ENCODE data around the gene DERL2.
A peak's percentile ranks its signal among the peaks of the same experiment; 100 is the strongest.

DERL2 gene

DNA sequence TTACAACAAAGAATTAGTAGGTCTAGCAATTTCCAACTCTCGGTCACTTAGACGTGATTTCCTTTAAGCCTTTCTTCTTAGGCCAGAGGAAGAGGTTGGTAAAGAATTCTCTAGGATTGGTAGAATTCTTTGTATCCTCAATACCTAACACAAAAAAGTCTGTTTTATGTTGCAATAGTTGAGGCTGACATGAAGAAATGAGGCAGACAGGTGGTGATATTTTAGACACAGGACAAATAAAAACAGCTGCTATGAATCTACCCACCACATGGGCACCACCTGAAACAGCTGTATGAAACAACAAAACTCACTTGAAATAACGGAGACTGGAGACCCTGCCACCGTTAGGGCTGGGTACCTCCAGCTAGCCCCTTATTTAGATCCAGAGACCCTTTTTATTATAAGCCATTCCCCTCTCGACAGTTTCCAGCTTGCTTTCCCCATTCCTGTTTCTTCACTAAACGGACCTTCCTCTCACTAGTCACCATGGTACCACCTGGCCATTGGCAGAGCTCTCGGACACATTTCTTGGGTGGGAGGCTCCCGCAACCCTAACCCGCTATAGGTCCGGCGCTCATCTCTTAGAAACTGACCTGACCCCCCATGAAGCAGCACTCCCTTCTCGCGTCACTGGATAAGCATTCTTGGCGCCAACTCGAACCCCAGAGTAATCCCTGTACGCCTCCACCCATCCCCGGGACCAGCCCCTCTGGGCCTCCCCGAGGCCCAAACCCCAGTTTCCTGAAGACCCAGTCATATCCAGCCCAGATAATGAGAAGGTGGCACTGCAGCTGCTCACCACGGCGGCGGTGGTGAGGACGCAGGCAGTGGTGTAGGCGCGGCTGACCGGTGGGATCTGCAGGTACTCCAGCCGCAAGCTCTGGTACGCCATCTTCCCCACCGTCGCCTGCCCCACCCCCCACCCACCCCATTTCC lies at the start of gene DERL2:
Gene DERL2 (minus strand): TSS at position 909 of the 936 bp plus-strand sequence. CDS start 17 bp downstream, at position 892.
- no peak for DNase-seq

DNA sequence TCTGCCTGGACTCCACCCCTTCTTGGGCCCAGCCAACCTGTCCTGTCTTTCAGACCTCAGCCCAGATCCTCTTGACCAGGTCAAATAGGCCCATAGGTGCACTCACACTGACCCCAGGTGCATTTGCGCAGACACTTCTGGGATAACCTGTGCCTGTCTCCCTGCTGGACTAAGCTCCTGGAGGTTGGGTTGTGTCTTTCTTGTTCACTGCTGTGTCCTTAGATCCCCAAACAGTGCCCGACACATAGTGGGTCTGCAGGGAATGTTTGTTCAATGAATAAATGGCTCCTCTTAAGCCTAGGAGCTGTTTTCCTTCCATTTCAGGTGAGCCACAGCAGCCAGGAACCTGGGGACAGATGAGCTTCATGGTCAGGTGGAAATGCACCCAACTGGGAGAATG lies 49.5 kb upstream of the DERL2 start:
- DNase-seq = no peak

DNA sequence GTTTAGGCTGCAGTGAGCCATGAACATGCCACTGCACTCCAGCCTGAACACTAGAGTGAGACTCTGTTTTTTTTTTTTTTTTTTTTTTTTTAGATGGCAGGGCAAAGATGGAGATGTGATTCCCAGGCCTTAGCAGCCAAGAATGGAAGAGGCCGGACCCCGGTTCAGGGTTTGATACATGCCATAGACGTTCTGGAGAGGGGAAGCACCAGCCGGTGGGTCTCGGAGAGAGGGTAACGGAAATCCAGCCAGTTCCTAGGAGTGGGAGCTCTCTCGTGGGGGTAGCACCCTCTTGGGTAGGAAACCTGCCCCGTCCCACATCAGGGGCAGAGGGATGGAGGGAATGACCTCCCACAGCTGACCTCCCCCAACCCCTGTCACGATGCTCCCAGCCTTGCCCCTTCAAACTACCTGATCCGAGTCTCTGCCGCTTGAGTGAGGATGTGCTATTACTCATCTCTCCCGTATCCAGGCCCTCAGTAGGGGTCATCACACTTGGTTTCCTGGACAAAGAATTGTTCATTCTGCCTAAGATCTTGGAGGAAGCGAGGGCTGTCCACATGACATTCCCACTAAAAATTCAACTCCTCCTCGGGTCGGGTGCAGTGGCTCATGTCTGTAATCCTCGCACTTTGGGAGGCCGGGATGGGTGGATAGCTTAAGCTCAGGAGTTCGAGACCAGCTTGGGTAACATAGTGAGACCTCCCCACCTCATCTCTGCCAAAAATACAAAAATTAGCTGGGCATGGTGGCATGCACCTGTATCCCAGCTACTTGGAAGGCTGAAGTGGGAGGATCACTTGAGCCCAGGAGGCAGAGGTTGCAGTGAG lies 47.7 kb upstream of the DERL2 start:
- DNase-seq = no peak

DNA sequence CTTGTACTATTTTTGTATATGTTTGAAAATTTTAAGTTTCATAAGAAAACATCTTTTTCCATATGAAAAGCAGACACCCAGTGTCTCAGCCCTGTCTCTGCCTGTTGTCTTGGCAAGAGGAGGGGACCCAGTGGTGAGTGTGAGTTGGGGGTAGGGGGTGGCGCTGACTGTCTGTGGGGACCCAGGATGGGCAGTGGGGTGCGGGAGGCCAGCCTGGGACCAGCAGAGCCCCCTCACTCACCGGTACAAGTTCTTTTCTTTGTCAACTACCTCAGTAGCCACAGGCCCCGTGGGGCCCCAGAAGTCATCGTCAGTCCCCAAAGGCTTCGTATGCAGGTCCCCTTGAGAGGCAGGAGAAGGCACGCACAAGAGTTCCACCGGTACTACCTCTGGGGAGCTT lies 46.6 kb upstream of the DERL2 start:
- no peak for DNase-seq

DNA sequence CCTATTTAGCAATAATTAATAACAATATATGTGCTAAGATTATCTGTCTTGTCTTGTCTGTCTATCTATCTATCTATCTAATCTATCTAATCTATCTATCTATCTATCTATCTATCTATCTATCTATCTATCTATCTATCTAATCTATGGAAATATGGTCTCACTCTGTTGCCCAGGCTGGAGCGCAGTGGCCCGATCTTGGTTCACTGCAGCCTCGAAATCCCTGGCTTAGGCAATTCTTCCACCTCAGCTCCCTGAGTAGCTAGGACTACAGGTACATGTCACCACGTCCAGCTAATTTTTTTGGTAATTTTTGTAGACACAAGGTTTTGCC lies 45.1 kb upstream of the DERL2 start:
- DNase-seq = no peak

DNA sequence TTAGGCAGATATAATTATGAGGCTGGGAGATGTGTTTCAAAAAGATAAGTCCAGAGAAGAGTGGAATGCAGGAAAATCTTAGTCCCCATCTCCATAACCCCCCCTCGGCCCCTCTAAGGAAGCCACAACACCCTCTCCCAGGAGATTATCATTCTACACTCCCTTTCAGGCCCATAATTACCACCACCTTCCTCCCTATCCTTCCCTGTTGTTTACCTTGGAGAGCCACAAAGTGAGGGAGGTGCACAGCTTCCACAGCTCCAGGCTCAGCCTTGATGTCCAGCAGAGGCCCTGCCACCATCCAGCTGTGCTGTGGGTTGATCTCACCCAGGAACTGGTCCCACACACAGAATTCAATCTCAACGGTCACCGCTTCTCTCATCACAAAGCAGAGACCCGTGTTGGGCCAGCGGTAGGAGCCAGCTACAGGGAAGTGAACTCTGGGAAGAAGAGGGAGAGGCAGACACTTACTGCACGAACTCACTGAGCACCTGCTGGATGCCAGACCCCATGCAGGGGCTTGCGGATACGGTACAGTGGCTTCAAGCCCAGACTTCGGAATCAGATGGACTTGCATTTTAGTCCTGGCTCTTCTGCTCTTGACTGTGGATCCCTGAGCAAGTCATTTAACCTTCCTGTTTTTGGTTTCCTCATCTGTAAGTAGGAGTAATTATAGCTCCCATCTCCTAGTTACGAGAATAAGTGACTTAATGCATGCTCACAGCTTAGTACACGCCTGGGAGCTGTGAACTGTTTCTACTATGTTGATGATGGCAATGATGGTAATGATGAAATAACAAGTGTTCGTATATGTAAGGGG lies 44.5 kb upstream of the DERL2 start:
- DNase-seq = no peak

DNA sequence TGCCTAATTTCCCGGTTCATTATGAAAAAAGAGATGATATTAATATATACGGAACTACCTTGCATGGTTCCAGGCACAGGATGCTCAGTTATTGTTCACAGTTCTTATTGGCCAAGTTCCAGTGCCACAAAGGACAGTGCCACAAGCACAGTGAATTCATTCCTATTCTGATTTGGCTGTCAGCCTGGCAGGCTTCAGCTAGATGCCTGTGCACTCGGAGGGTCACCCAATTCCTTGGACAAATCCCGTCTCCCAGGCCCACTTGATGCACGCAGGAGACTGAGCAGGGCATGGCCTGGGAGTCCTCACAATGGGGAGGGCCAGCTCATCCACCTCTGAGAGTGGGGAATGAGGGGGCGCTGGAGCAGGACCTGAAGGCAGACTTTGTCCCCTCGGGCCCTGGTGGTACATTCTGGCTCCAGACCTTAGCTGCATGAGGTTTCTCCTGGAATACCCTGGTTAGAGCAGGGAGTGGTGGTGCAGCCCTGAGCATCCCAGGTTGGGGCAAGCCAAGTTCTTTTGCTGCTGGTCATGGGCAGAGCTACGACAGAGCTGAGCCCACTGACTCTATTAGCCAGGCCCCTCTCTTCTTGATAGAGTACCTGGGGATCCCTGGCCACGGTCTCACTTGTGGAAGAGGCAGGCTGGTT lies 41.7 kb upstream of the DERL2 start:
- DNase-seq = no peak

DNA sequence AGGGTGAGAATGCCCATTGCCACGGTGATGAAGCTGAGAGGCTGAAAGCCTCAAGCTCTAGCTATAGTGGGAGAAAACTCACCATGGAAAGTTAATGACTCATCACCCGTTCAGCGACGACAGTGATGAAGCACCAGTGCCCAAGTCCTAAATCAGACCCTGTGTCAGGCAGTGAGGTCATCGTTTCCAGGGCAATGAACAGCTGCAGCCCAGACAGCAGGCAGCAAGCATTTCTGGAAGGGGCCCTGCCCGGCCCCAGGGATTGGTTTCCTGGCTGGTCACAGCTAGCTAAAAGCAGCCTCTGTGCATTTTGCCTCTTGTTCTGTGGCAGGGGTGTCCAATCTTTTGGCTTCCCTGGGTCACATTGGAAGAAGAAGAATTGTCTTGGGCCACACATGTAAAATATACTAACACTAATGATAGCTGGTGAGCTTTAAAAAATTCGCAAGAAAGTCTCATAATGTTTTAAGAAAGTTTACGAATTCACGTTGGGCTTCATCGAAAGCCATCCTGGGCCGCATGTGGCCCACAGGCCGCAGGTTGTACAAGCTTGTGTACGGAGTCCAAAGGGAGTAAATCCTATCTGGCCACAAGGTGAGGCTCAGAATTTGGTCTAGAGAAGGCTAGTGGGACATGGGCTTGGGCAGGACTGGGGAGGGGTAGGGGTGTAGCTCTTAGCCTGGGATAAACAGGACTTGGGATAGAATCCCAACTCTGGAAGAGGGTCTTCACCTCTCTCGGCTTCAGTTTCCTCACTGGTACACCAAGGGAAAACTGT lies 41.0 kb upstream of the DERL2 start:
- no peak for DNase-seq

DNA sequence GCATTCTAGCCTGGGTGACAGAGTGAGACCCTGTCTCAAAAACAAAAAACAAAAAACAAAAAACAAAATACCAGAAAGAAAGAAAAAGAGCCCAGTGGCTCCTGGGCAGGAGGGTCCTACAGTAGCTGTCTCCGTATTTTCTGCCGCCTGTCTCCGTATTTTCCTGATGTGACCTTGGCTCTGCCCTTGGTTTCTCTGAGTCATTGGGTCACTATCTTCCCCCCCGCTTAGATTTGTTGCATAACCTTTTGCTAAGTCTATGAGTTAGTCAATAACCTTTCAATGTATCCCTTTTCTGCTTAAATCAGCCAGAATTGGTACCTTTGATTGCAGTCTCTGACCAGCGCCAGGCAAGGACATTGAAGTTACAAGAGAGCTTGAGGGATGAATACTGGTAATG lies 37.3 kb upstream of the DERL2 start:
- no peak for DNase-seq

DNA sequence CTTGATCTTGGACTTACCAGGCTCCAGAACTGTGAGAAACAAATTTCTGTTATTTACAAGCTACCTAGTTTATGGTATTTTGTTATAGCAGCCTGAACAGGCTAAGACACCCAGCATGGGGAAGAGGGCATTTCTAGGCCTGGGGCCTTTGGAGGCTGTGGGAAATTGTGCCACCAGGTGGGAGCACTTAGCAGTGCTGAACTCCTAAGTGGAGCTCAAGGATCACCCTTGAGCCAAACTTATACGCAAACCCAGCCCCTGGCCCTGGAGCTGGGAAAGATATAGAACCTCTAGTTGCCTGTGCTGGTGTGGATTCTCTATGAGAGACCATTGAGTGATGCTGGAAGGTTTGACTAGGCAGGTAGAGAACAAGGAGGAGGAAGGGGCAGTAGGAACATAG lies 36.5 kb upstream of the DERL2 start:
- DNase-seq = no peak

DNA sequence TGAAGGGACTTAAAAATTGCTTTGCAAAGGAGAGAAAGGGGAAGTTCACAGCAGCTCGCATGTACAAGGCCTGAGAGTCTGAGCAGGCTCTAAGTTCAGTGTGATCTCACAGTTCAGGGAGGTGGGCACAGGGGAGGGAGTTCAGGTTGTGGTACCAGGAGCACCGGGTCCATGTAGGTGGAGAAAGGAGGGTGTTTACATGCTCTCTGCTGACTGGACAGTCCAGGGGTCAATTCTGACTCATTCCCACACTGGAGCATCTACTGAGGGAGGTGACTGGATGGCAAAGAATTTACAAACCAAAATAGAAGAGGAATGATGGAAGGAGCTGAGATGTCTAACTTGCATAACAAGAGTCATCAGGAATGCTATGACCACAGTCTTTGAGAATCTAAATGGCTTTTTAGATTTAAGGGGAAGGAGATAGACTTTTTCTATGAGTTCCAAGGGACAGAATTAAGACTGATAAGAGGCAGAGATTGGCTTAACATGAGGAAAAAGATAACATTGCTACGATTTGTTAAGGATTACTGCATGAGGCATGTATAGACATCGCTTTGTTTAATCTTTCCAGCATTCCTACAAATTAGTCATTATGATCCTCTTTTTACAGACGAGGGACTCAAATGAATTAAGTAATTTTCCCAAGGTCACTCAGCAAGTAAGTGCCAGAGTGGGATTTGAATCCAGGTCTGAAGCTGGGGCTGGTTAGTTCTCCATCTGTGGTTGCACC lies 30.2 kb upstream of the DERL2 start:
- no peak for DNase-seq

DNA sequence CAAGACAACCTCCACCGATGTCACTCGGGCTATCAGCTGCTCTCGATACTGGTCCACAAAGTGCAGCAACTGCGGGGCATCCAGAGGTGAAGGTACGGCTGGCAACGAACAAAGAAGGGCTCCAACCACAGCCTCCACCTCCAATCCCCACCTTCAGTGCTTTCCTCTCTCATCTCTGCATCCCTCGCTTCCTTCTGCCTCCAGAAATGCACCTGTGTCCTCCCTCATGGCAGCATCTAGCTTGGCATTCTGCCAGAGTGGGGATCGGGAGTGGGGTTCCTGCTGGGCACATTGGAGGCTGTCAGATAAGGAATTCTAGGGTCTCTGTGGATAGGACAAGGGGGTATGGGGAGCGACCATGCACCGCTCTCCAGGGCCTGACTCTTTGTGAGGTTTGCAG lies 29.0 kb upstream of the DERL2 start:
- DNase-seq = no peak

DNA sequence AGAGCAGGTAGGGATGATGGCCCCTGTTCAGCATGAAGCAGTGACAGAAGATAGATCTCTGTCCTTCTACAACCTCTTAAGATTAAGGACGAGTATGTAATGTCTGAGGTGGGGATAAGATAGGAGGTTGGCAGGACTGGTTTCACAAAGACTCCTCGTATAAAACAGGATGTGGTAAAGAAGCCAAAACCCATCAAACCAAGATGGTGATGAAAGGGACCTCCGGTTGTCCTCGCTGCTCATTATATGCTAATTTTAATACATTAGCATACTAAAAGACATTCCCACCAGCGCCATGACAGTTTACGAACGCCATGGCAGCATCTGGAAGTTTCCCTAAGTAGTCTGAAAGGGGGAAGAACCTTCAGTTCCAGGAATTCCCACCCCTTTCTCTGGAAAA lies 27.6 kb upstream of the DERL2 start:
- DNase-seq = no peak

DNA sequence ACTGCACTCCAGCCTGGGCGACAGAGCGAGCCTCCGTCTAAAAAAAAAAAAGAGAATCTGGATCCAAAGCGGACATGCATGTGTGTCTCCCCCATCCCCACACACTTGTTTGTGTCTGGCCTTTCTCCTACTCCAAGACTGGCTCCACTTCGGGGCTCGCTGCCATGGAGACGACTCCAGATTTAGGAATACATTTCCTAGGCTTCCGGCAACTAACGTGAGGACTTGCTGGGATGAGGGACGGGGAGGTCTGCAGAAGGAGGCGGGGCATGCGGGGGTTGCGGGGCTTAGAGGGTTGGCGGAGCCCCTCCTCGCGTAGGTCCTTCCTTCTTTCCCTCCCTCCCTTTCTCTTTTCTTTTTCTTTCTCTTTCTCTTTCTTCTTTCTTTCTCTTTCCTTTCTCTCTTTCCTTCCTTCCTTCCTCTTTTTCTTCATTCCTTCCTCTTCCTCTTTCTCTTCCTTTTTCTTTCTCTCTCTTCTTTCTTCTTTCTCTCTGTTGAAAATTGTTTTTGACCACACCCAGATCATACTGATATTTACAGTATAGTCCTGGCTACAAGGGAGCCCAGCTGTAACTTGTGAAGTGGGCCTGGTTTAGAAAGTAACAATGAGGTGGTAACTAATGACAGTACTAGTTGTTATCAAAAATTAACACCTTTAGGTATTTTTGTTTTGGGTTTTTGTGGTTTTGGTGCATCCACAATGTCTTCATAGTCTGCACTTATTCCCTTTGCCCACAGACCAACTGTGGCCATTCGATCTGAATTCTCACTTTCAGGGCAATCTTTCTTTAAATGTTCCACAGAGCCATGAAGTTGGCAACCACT lies 25.6 kb upstream of the DERL2 start:
- no peak for DNase-seq

DNA sequence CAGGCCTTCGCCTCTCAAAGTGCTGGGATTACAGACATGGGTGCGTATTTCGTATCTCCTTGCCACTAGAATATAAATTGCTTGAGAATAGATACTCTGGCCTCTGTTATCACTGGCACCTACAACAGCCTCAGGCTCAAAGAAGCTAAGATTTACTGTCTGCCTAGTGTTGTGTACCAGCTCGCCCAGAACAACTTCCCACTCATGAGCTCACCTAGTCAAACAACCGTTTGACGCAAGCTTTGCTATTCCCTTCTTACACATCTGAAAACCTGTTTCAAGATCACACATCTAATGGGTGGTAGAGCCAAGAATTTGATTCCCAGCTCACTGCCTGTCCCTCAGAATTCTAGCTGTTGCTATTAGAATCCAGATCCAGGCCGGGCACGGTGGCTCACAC lies 24.8 kb upstream of the DERL2 start:
- no peak for DNase-seq

DNA sequence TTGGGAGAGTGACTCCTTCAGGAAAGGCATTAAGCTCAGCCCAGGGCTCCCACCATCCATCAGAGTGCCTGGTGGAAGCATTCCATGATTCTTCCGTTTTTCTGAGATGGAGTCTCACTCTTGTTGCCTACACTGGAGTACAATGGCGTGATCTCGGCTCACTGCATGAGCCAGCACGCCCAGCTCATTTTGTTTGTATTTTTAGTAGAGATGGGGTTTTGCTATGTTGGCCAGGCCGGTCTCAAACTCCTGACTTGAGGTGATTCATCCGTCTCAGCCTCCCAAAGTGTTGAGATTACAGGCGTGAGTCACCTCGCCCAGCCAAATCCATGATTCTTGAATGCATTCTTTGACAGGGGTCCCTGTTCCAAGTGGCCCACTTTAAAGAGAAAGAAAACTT lies 23.5 kb upstream of the DERL2 start:
- DNase-seq = no peak

DNA sequence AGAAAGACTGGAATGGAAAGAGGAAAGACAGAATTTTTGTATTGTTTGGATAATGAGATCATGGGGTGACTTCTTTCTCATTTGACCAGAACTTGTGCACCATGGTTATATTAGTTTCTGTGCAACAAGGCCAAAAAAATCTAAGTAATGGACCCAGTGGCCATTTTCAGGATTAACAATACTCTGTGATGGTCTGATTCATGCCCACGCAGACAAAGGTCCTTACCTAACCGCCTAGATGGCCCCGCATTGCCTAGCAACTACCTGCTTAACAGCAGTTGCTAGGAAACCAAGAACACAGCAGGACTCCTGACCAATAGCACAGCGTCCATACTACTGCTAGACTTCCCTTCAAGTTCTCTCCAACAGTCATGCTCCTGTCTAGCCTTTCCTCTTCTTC lies 22.8 kb upstream of the DERL2 start:
- peak; percentile 75 for DNase-seq

DNA sequence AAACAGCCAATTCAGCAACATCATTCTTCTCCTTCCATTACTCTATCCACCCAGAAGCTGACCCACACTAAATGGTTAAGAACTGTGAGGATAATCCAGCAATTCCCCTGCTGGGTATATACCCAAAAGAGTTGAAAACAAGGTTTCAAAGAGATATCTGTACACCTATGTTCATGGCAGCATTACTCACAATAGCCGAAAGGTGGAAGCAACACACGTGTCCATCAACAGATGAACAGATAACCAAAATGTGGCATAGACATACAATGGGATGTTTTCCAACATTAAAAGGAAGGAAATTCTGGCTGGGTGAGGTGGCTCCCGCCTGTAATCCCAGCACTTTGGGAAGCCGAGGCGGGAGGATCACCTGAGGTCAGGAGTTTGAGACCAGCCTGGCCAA lies 20.3 kb upstream of the DERL2 start:
- DNase-seq = no peak

DNA sequence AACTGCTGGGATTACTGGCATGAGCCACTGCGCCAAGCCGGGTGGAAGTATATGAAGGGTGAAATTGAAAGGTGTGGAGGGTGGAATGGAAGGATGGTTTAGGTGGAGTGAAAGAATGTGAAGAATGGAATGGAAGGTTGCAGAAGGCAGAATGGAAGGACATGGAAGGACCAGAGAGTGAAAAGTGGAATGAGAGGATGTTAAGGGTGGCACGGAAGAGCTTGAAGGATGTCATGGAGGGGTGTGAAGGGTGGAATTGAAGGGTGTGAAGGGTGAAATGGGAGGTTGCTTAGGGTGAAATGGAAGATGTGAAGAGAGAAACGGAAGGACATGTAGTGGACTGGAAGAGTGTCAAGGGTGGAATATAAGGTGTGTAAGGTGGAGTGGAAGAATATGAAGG lies 16.6 kb upstream of the DERL2 start:
- no peak for DNase-seq

DNA sequence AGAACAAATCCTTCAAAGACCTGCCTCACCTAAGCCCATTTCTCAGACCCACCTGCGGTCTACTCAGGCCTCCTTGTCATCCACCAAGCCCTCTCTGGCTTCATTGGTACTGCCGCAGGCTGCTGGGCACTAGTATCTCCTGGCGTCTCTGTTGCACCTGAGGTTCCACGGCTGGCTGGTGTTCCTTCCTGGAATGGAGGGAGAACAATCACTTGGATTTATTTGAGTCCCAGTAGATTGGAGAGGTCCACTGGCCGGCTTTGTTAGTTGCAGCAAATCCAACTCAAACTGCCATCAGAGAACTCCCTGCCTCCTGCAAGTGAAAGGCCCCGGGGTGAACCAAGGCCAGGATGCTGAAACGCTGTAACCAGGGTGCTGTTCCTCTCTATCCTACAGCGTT lies 15.7 kb upstream of the DERL2 start:
- DNase-seq = no peak

Data from NCI-H1092 treated with DMSO at 0.1 percent for 48 hours (cell line).